Sigmoid colon (tissue), 3 donors: ENCODE results near the gene CPLX3.

Experiments
- CTCF ChIP-seq, 4 experiments: fragments of 450-650 bp in 3 of 4; fragments of 200-600 bp in 1 of 4; IDR thresholded peaks; one replicate each; pipeline ENCODE4 v1.5.1; 2016 to 2019; ENCODE audit warnings: antibody characterized with exemption in 4 of 4, mild to moderate bottlenecking in 3 of 4, moderate library complexity in 2 of 4
- POLR2A ChIP-seq, 2 donors: fragments of 450-650 bp; IDR thresholded peaks; one replicate each; pipeline ENCODE4 v1.6.1; 2016; ENCODE audit warnings: antibody characterized with exemption in 2 of 2, mild to moderate bottlenecking in 2 of 2, moderate library complexity in 2 of 2

GRCh38 chr15:74794248-74794969 is 32.0 kb upstream of the CPLX3 start:
- TF ChIP-seq CTCF (IDR thresholded peaks at IDR 0.05) = no peak
- TF ChIP-seq POLR2A (IDR thresholded peaks at IDR 0.05) = no peak
